Activated naive CD4-positive, alpha-beta T cell treated with anti-CD3 and anti-CD28 coated beads for 36 hours (primary cell): ENCODE results near the gene COL7A1. TPM values are rescaled to one million over a fixed set of nuclear protein-coding genes. Genes with fewer than 3 reads are reported as not detected.

Experiments used
- CTCF ChIA-PET: fragments of 350-600 bp; sonication (Branson Sonifier 250); formaldehyde crosslinking; loops from one replicate; lab custom pipeline; 2021; ENCODE audit warnings: antibody characterized with exemption; lab: Charles Lee
- DNase-seq: peaks from one replicate; pipeline ENCODE4 v3.0.0-alpha.2; 2020
- H3K27ac Mint-ChIP-seq: one replicate; pipeline ENCODE4 v1.8.0; 2021; ENCODE audit warnings: mild to moderate bottlenecking, mixed read lengths
- H3K27me3 Mint-ChIP-seq: one replicate; pipeline ENCODE4 v1.8.0; 2021; ENCODE audit warnings: low read depth, mixed read lengths
- H3K36me3 Mint-ChIP-seq: one replicate; pipeline ENCODE4 v1.8.0; 2021; ENCODE audit warnings: low read depth, mixed read lengths
- H3K4me1 Mint-ChIP-seq: one replicate; pipeline ENCODE4 v1.8.0; 2021; ENCODE audit warnings: low read depth, mixed read lengths
- H3K4me3 Mint-ChIP-seq: one replicate; pipeline ENCODE4 v1.8.0; 2021; ENCODE audit warnings: mild to moderate bottlenecking, moderate library complexity, mixed read lengths
- H3K9me3 Mint-ChIP-seq: one replicate; pipeline ENCODE4 v1.8.0; 2021; ENCODE audit warnings: mixed read lengths
- intact Hi-C: fragments of 100-400 bp; cut with micrococcal nuclease; formaldehyde crosslinking; loops from one replicate; pipeline ENCODE4 v1.15.1; 2023
- total RNA-seq, 2 experiments: library from RNA; stranded (reverse); gene quantifications; one replicate each; pipeline ENCODE4 v1.2.3, GENCODE V29; 2021

Gene COL7A1
- total RNA-seq, 2 experiments from 2014 or later, result 0.84 to 1.0 TPM

- peaks cover 16% of the 10 kb centered on the region for H3K27me3 Mint-ChIP-seq
- no peaks in the 10 kb centered on the region for H3K9me3 Mint-ChIP-seq
- intact Hi-C loops, result no loop called here
- DNase-seq, result no peak
- H3K4me1 Mint-ChIP-seq, result no peaks in the 10 kb centered on the region
- H3K36me3 Mint-ChIP-seq, result no peaks in the 10 kb centered on the region
- no peak overlapping the region for H3K4me3 Mint-ChIP-seq
- no peak overlapping the region for H3K27ac Mint-ChIP-seq
- CTCF ChIA-PET, result interaction anchor here (0.6 kb wide), 1 partner anchor 44 kb away, joined by 4 read pairs; no protein-coding TSS in a partner anchor
Measured at GRCh38 chr3:48584836-48585235, 10.3 kb downstream of the COL7A1 start.

- Mint-ChIP-seq H3K9me3 (no peaks in the 10 kb centered on the region), H3K27ac (no peak overlapping the region), H3K36me3 (no peaks in the 10 kb centered on the region), H3K4me1 (no peaks in the 10 kb centered on the region), H3K4me3 (no peak overlapping the region), H3K27me3 (no peaks in the 10 kb centered on the region)
- intact Hi-C loops, result no loop called here
- DNase-seq, result no peak
- CTCF ChIA-PET, result no interaction called here
Measured at GRCh38 chr3:48581621-48582481, 13.3 kb downstream of the COL7A1 start.

- H3K9me3 Mint-ChIP-seq, result no peaks in the 10 kb centered on the region
- H3K4me3 Mint-ChIP-seq, result no peak overlapping the region
- H3K4me1 Mint-ChIP-seq, result no peaks in the 10 kb centered on the region
- no peaks in the 10 kb centered on the region for H3K36me3 Mint-ChIP-seq
- CTCF ChIA-PET, result no interaction called here
- no peak for DNase-seq
- intact Hi-C loops, result no loop called here
- no peak overlapping the region for H3K27ac Mint-ChIP-seq
- H3K27me3 Mint-ChIP-seq, result no peaks in the 10 kb centered on the region
Measured at GRCh38 chr3:48576647-48577046, 18.5 kb downstream of the COL7A1 start.

GRCh38 chr3:48575366-48575765 is 19.8 kb downstream of the COL7A1 start:
- no peak for DNase-seq
- CTCF ChIA-PET, result interaction anchor here (0.6 kb wide), 1 partner anchor 175 kb away, joined by 3 read pairs; no protein-coding TSS in a partner anchor
- no peaks in the 10 kb centered on the region for H3K27me3 Mint-ChIP-seq
- no peak overlapping the region for H3K27ac Mint-ChIP-seq
- H3K9me3 Mint-ChIP-seq, result no peaks in the 10 kb centered on the region
- H3K36me3 Mint-ChIP-seq, result no peaks in the 10 kb centered on the region
- intact Hi-C loops, result no loop called here
- H3K4me3 Mint-ChIP-seq, result no peak overlapping the region
- no peaks in the 10 kb centered on the region for H3K4me1 Mint-ChIP-seq

GRCh38 chr3:48573973-48574585 is 21.1 kb downstream of the COL7A1 start:
- Mint-ChIP-seq H3K27me3 (no peaks in the 10 kb centered on the region), H3K4me1 (no peaks in the 10 kb centered on the region), H3K27ac (no peak overlapping the region), H3K36me3 (no peaks in the 10 kb centered on the region), H3K9me3 (no peaks in the 10 kb centered on the region), H3K4me3 (no peak overlapping the region)
- CTCF ChIA-PET, result no interaction called here
- intact Hi-C loops, result no loop called here
- no peak for DNase-seq

- H3K27ac Mint-ChIP-seq, result no peak overlapping the region
- no peak for DNase-seq
- H3K9me3 Mint-ChIP-seq, result no peaks in the 10 kb centered on the region
- intact Hi-C loops, result no loop called here
- H3K4me1 Mint-ChIP-seq, result no peaks in the 10 kb centered on the region
- CTCF ChIA-PET, result no interaction called here
- no peaks in the 10 kb centered on the region for H3K27me3 Mint-ChIP-seq
- no peak overlapping the region for H3K4me3 Mint-ChIP-seq
- no peaks in the 10 kb centered on the region for H3K36me3 Mint-ChIP-seq
Measured at GRCh38 chr3:48572517-48572916, 22.6 kb downstream of the COL7A1 start.

- DNase-seq, result no peak
- Mint-ChIP-seq H3K27ac (no peak overlapping the region), H3K4me1 (no peaks in the 10 kb centered on the region), H3K9me3 (no peaks in the 10 kb centered on the region), H3K4me3 (no peak overlapping the region), H3K27me3 (no peaks in the 10 kb centered on the region), H3K36me3 (no peaks in the 10 kb centered on the region)
- CTCF ChIA-PET, result no interaction called here
- intact Hi-C loops, result no loop called here
Measured at GRCh38 chr3:48571938-48572337, 23.2 kb downstream of the COL7A1 start.

- intact Hi-C loops, result no loop called here
- Mint-ChIP-seq H3K36me3 (no peaks in the 10 kb centered on the region), H3K27me3 (no peaks in the 10 kb centered on the region), H3K4me3 (no peak overlapping the region), H3K27ac (no peak overlapping the region), H3K9me3 (no peaks in the 10 kb centered on the region), H3K4me1 (no peaks in the 10 kb centered on the region)
- DNase-seq, result no peak
- CTCF ChIA-PET, result no interaction called here
Measured at GRCh38 chr3:48569808-48570450, 25.2 kb downstream of the COL7A1 start.

- no peak overlapping the region for H3K27ac Mint-ChIP-seq
- no peaks in the 10 kb centered on the region for H3K9me3 Mint-ChIP-seq
Measured at GRCh38 chr3:48569400-48569799, 25.7 kb downstream of the COL7A1 start.

GRCh38 chr3:48568476-48568875 is 26.7 kb downstream of the COL7A1 start:
- H3K27ac Mint-ChIP-seq, result no peak overlapping the region
- H3K36me3 Mint-ChIP-seq, result no peaks in the 10 kb centered on the region
- H3K4me3 Mint-ChIP-seq, result no peak overlapping the region
- no peaks in the 10 kb centered on the region for H3K9me3 Mint-ChIP-seq
- DNase-seq, result no peak
- H3K27me3 Mint-ChIP-seq, result no peaks in the 10 kb centered on the region
- CTCF ChIA-PET, result interaction anchor here (0.7 kb wide), 1 partner anchor 107 kb away, joined by 3 read pairs; no protein-coding TSS in a partner anchor
- no peaks in the 10 kb centered on the region for H3K4me1 Mint-ChIP-seq
- intact Hi-C loops, result no loop called here

More at GRCh38 chr3:48569400-48569799, 25.7 kb downstream of the COL7A1 start:
- Mint-ChIP-seq H3K27me3 (no peaks in the 10 kb centered on the region), H3K4me3 (no peak overlapping the region), H3K4me1 (no peaks in the 10 kb centered on the region), H3K36me3 (no peaks in the 10 kb centered on the region)
- CTCF ChIA-PET, result no interaction called here
- intact Hi-C loops, result no loop called here
- DNase-seq, result no peak

GRCh38 chr3:48567500-48567899 is 27.6 kb downstream of the COL7A1 start:
- Mint-ChIP-seq H3K4me1 (no peaks in the 10 kb centered on the region), H3K27me3 (no peaks in the 10 kb centered on the region), H3K36me3 (no peaks in the 10 kb centered on the region), H3K4me3 (no peak overlapping the region), H3K9me3 (no peaks in the 10 kb centered on the region), H3K27ac (no peak overlapping the region)
- CTCF ChIA-PET, result interaction anchor here (1.4 kb wide), 1 partner anchor 9 kb away, joined by 4 read pairs; no protein-coding TSS in a partner anchor
- DNase-seq, result no peak
- intact Hi-C loops, result no loop called here

- CTCF ChIA-PET, result interaction anchor here (0.6 to 1.4 kb wide), 2 partner anchors 9 to 166 kb away, joined by 3 to 4 read pairs; no protein-coding TSS in a partner anchor
- no peak for DNase-seq
- Mint-ChIP-seq H3K4me1 (no peaks in the 10 kb centered on the region), H3K36me3 (no peaks in the 10 kb centered on the region), H3K9me3 (no peaks in the 10 kb centered on the region), H3K4me3 (no peak overlapping the region), H3K27me3 (no peaks in the 10 kb centered on the region), H3K27ac (no peak overlapping the region)
- intact Hi-C loops, result no loop called here
Measured at GRCh38 chr3:48567090-48567489, 28.0 kb downstream of the COL7A1 start.
